Endothelial cell of umbilical vein (primary cell): ENCODE results near the gene CSK. TPM values are rescaled to one million over a fixed set of nuclear protein-coding genes. Genes with fewer than 3 reads are reported as not detected.

Experiments used
- BruUV-seq: library from RNA; stranded (reverse); fragments of 400-500 nt; replicated peaks from 2 replicates; lab custom pipeline; 2021; lab: Mats Ljungman, UMichigan
- CTCF ChIA-PET: fragments of 300-600, 350-600 bp; sonication (Branson Sonifier 250); formaldehyde crosslinking; loops from one replicate; lab custom pipeline; 2021; ENCODE audit warnings: antibody characterized with exemption, inconsistent platforms; lab: Charles Lee
- POLR2A ChIA-PET: fragments of 300-600, 350-600 bp; sonication (Branson Sonifier 250); formaldehyde crosslinking; loops from one replicate; lab custom pipeline; 2021; ENCODE audit warnings: antibody characterized with exemption, inconsistent platforms; lab: Charles Lee
- DNase-seq: peaks from one replicate; pipeline ENCODE4 v3.0.0-alpha.2; 2011; ENCODE audit warnings: low read depth, low spot score
- FAIRE-seq: peaks from 2 replicates; lab custom pipeline; 2011; peaks lifted over from hg19 to GRCh38; lab: Jason Lieb, UNC
- H2AFZ ChIP-seq: 2 replicates; pipeline ENCODE4 v1.6.0; 2012; ENCODE audit warnings: low read depth, low read length, control low read depth, inconsistent platforms
- H3K27ac ChIP-seq: 2 replicates; pipeline ENCODE4 v1.5.1; 2011; ENCODE audit warnings: low read depth, mild to moderate bottlenecking, control low read depth, low read length, moderate library complexity; ENCODE audit not compliant: insufficient read depth
- H3K27me3 ChIP-seq, 2 experiments: 2 replicates each; pipeline versions ENCODE4 v1.6.0 to v1.6.1; 2011; ENCODE audit warnings: low read length in 2 of 2, mixed read lengths in 1 of 2; ENCODE audit not compliant: control insufficient read depth in 2 of 2, insufficient read depth in 2 of 2
- H3K36me3 ChIP-seq, 2 experiments: 2 replicates in 1 of 2; 3 replicates in 1 of 2; pipeline ENCODE4 v1.5.1; 2011; ENCODE audit warnings: low read length in 2 of 2, mild to moderate bottlenecking in 1 of 2, moderate library complexity in 1 of 2; ENCODE audit not compliant: control insufficient read depth in 2 of 2, insufficient read depth in 2 of 2; ENCODE audit errors: extremely low read depth in 1 of 2
- H3K4me1 ChIP-seq: 3 replicates; pipeline ENCODE4 v1.5.1; 2011; ENCODE audit warnings: mild to moderate bottlenecking, low read length; ENCODE audit not compliant: control insufficient read depth, insufficient read depth; ENCODE audit errors: extremely low read depth
- H3K4me2 ChIP-seq: 2 replicates; pipeline ENCODE4 v1.6.1; 2011; ENCODE audit warnings: low read length, control low read depth, mixed read lengths; ENCODE audit not compliant: insufficient read depth
- H3K4me3 ChIP-seq, 3 experiments: fragments of 200-600 bp in 1 of 3; sonication (generic), shearing (Covaris generic) in 1 of 3; replicated peaks in 1 of 3; 2 replicates each; pipeline ENCODE4 v1.5.1; 2011 to 2016; ENCODE audit warnings: control low read depth in 3 of 3, low read length in 3 of 3, mild to moderate bottlenecking in 2 of 3, inconsistent platforms in 1 of 3, low read depth in 1 of 3, moderate library complexity in 1 of 3; ENCODE audit not compliant: insufficient read depth in 1 of 3
- H3K79me2 ChIP-seq: 2 replicates; pipeline ENCODE4 v1.6.0; 2012; ENCODE audit warnings: low read length, inconsistent platforms; ENCODE audit not compliant: control insufficient read depth, insufficient read depth
- H3K9ac ChIP-seq: replicated peaks from 2 replicates; pipeline ENCODE3; 2011; ENCODE audit warnings: low read length, control low read depth; ENCODE audit not compliant: insufficient read depth; ENCODE audit errors: extremely low read depth
- H3K9me1 ChIP-seq: replicated peaks from 3 replicates; pipeline ENCODE4 v1.6.0; 2011; ENCODE audit warnings: mild to moderate bottlenecking, low read length; ENCODE audit not compliant: control insufficient read depth, insufficient read depth; ENCODE audit errors: extremely low read depth
- H3K9me3 ChIP-seq: replicated peaks from 2 replicates; pipeline ENCODE4 v1.5.1; 2012; ENCODE audit warnings: low read length, inconsistent platforms; ENCODE audit not compliant: control insufficient read depth, insufficient read depth
- H4K20me1 ChIP-seq: replicated peaks from 2 replicates; pipeline ENCODE3; 2011; ENCODE audit warnings: mild to moderate bottlenecking, low read length; ENCODE audit not compliant: control insufficient read depth, insufficient read depth; ENCODE audit errors: extremely low read depth
- CTCF ChIP-seq, 2 donors: IDR thresholded peaks; 1 replicate in 1 of 2; 2 replicates in 1 of 2; pipeline ENCODE4 v1.5.1; 2011; ENCODE audit warnings: low read length in 2 of 2, mild to moderate bottlenecking in 2 of 2, moderate library complexity in 2 of 2, control low read depth in 1 of 2, inconsistent platforms in 1 of 2, low read depth in 1 of 2; ENCODE audit not compliant: insufficient read depth in 1 of 2; ENCODE audit errors: extremely low read depth in 1 of 2
- EZH2 ChIP-seq: IDR thresholded peaks from 2 replicates; pipeline ENCODE4 v1.6.1; 2012; ENCODE audit warnings: borderline replicate concordance, low read depth, mild to moderate bottlenecking, moderate library complexity, low read length, inconsistent platforms; ENCODE audit not compliant: severe bottlenecking
- FOS ChIP-seq: IDR thresholded peaks from 2 replicates; pipeline ENCODE4 v1.6.1; 2011; ENCODE audit warnings: mild to moderate bottlenecking, low read length, moderate library complexity, borderline replicate concordance; ENCODE audit not compliant: insufficient read depth
- GATA2 ChIP-seq: IDR thresholded peaks from 2 replicates; pipeline ENCODE4 v1.7.0; 2011; ENCODE audit warnings: low read depth, mild to moderate bottlenecking, moderate library complexity, mixed read lengths, low read length; ENCODE audit not compliant: insufficient read length, insufficient read depth
- JUN ChIP-seq: IDR thresholded peaks from 2 replicates; pipeline ENCODE4 v1.6.1; 2011; ENCODE audit warnings: borderline replicate concordance, low read depth; ENCODE audit not compliant: insufficient read length, insufficient read depth
- MAX ChIP-seq: IDR thresholded peaks from 2 replicates; pipeline ENCODE4 v1.6.1; 2011; ENCODE audit not compliant: insufficient read depth, insufficient read length
- MYC ChIP-seq: IDR thresholded peaks from one replicate; pipeline ENCODE4 v1.6.1; 2011; ENCODE audit warnings: mild to moderate bottlenecking, low read depth, low read length
- POLR2A ChIP-seq: IDR thresholded peaks from 2 replicates; pipeline ENCODE4 v1.6.1; 2012; ENCODE audit warnings: low read depth, mild to moderate bottlenecking, control low read depth, low read length
- POLR2AphosphoS5 ChIP-seq: IDR thresholded peaks from 2 replicates; pipeline ENCODE4 v1.6.1; 2012; ENCODE audit warnings: low read depth, mild to moderate bottlenecking, control low read depth, low read length, moderate library complexity; ENCODE audit not compliant: insufficient read depth
- dilution Hi-C: fragments of 300-500 bp; cut with MboI; formaldehyde crosslinking; loops from one replicate; pipeline ENCODE4 v1.15.0; 2019; ENCODE audit warnings: low sequenced_read_pairs; ENCODE audit not compliant: extremely low pct_ligation_motif_present
- intact Hi-C: fragments of 100-400 bp; cut with micrococcal nuclease; formaldehyde crosslinking; loops from one replicate; pipeline ENCODE4 v1.10.0; 2022
- polyA plus RNA-seq, 4 experiments: library from polyadenylated mRNA; depleted of rRNA in 3 of 4; stranded (reverse) in 3 of 4; unstranded in 1 of 4; fragments of >200 nt; gene quantifications; 2 replicates each; pipeline versions ENCODE4 v1.2.1 to v1.2.3, GENCODE V29; 2011 to 2012; ENCODE audit warnings: missing spikeins in 1 of 4
- total RNA-seq: library from RNA; stranded (reverse); gene quantifications from 2 replicates; pipeline ENCODE4 v1.2.3, GENCODE V29; 2021

The CSK gene
- total and polyA plus RNA-seq, 2 donors (not counting 3 experiments of a cell fraction or from before 2014, with no cell fraction given) = 41.2 to 104 TPM

- Histone ChIP-seq H3K36me3 (peaks cover 0 to 8% of the 10 kb centered on the region in 2 experiments), H3K4me2 (no peak overlapping the region), H3K9me3 (no peaks in the 10 kb centered on the region), H4K20me1 (no peaks in the 10 kb centered on the region), H3K79me2 (peaks cover 2% of the 10 kb centered on the region), H3K27ac (no peak overlapping the region), H3K9me1 (no peaks in the 10 kb centered on the region), H3K4me1 (peaks cover 3% of the 10 kb centered on the region), H3K4me3 (no peak overlapping the region), H2AFZ (no peak overlapping the region), H3K9ac (no peak overlapping the region), H3K27me3 (no peaks in the 10 kb centered on the region)
- intact Hi-C loops = no loop called here
- TF ChIP-seq JUN (no peak), EZH2 (no peak), POLR2A (no peak), MAX (no peak), POLR2AphosphoS5 (no peak), MYC (no peak), FOS (no peak), CTCF (IDR thresholded peaks at IDR 0.05; ENCODE audit: extremely low read depth in 1 of 2, insufficient read depth in 1 of 2, low read depth in 1 of 2, low read length in 2 of 2) (no peak), GATA2 (no peak)
- ChIA-PET POLR2A (no interaction called here), CTCF (interaction anchor here (0.6 to 1.5 kb wide), 3 partner anchors 63 to 113 kb away, joined by 3 to 5 read pairs (median 4); no protein-coding TSS in a partner anchor)
- no peak for DNase-seq
- dilution Hi-C loops = no loop called here
- no TSS peak for BruUV-seq
- no peak for FAIRE-seq
Measured at GRCh38 chr15:74838137-74838516, 56.2 kb downstream of the CSK start.
